ENCODE data around the gene PRMT9. TPM values are rescaled to one million over a fixed set of nuclear protein-coding genes. Genes with fewer than 3 reads are reported as not detected.

PRMT9 gene
- total RNA-seq, 3 donors from 2014 or later: 7.1 to 7.6 (median 7.6) TPM

DNA sequence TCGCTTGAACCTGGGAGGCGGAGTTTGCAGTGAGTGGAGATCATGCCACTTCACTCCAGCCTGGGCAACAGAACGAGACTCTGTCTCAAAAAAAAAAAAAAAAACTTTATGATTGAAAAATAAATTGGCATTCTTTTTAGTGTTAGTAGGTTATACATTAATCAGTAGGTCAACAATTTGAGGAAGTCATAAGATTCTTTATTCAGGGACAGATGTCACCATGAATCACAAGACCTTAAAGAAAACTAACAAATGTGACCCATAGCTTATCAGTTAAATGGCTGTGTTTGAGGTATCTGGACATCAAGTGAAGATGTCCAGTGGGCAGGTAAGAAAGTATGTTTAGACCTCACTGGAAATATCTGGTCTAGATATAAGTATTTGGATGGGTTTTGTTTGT is 9.3 kb upstream of the PRMT9 start:
- Histone ChIP-seq H3K36me3 (ENCODE audit: low read depth) (no peaks in the 10 kb centered on the region), H3K4me1 (ENCODE audit: low read depth) (peaks cover 4% of the 10 kb centered on the region), H3K9me3 (no peaks in the 10 kb centered on the region), H3K4me3 (no peak overlapping the region)
- intact Hi-C loops (cut with DNase I, micrococcal nuclease): no loop called here
- TF ChIP-seq CTCF (IDR thresholded peaks at IDR 0.05): no peak
- ATAC-seq (peak; percentile 91), DNase-seq (no peak)

DNA sequence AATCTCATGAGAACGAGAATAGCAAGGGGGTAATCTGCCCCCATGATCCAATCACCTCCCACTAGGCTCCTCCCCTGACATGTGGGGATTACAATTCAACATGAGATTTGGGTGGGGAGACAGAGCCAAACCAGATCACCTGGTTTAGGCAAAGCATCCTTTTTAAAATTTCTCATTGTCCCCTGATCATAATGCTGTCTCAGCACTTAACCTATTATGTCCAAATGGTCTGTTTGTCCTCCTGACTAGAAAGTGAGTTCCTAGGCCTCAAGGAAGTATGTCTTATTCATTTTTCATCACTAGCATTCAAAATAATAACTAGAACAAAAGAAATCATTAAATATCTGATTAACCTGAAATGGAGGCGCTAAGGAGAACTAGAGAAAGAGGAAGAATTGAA is 7.9 kb upstream of the PRMT9 start:
- Histone ChIP-seq H3K36me3 (ENCODE audit: low read depth) (no peaks in the 10 kb centered on the region), H3K4me3 (no peak overlapping the region), H3K4me1 (ENCODE audit: low read depth) (peaks cover 4% of the 10 kb centered on the region), H3K9me3 (no peaks in the 10 kb centered on the region)
- no peak for DNase-seq
- ATAC-seq: no peak
- intact Hi-C loops (cut with DNase I, micrococcal nuclease): no loop called here
- no peak for TF ChIP-seq CTCF (IDR thresholded peaks at IDR 0.05)

GRCh38 chr4:147689067-147689466 is 5.1 kb upstream of the PRMT9 start:
- no peak overlapping the region for H3K4me3 ChIP-seq
- TF ChIP-seq CTCF (IDR thresholded peaks at IDR 0.05): no peak
- peaks cover 4% of the 10 kb centered on the region for H3K4me1 ChIP-seq (ENCODE audit: low read depth)
- no peaks in the 10 kb centered on the region for H3K36me3 ChIP-seq (ENCODE audit: low read depth)
- ATAC-seq (no peak), DNase-seq (no peak)
- H3K9me3 ChIP-seq: no peaks in the 10 kb centered on the region
- intact Hi-C loops (cut with DNase I, micrococcal nuclease): no loop called here

- H3K9me3 ChIP-seq: no peaks in the 10 kb centered on the region
- DNase-seq: peak in 2 of 3 donors; percentile 30 to 43
- H3K36me3 ChIP-seq (ENCODE audit: low read depth): no peaks in the 10 kb centered on the region
- H3K4me3 ChIP-seq: peak overlapping the region; percentile 33
- no peak for TF ChIP-seq CTCF (IDR thresholded peaks at IDR 0.05)
- H3K4me1 ChIP-seq (ENCODE audit: low read depth): peaks cover 4% of the 10 kb centered on the region
- intact Hi-C loops (cut with DNase I, micrococcal nuclease): no loop called here
- ATAC-seq: peak; percentile 38
These were observed 773 bp downstream of the PRMT9 start for GRCh38 chr4:147683188-147683591.

- intact Hi-C loops (cut with DNase I, micrococcal nuclease): no loop called here
- no peak for DNase-seq
These were observed 1.2 kb downstream of the PRMT9 start for GRCh38 chr4:147682755-147683154.

More at GRCh38 chr4:147682755-147683154, 1.2 kb downstream of the PRMT9 start:
- H3K4me3 ChIP-seq: no peak overlapping the region
- no peak for ATAC-seq
- H3K36me3 ChIP-seq (ENCODE audit: low read depth): no peaks in the 10 kb centered on the region
- TF ChIP-seq CTCF (IDR thresholded peaks at IDR 0.05): no peak
- no peaks in the 10 kb centered on the region for H3K9me3 ChIP-seq
- peaks cover 4% of the 10 kb centered on the region for H3K4me1 ChIP-seq (ENCODE audit: low read depth)

Data from mucosa of descending colon (tissue), 3 donors.